Endodermal cell (in vitro differentiated cells): ENCODE measurements around the gene CGB1. TPM values are rescaled to one million over a fixed set of nuclear protein-coding genes. Genes with fewer than 3 reads are reported as not detected.

ENCODE experiments used
- DNase-seq: peaks from one replicate; pipeline ENCODE4 v3.0.0-alpha.2; 2017
- H3K27ac ChIP-seq: 2 replicates; pipeline ENCODE4 v1.5.1; 2013; ENCODE audit warnings: mild to moderate bottlenecking, low read depth, low read length, moderate library complexity
- H3K27me3 ChIP-seq: 2 replicates; pipeline ENCODE4 v1.6.1; 2013; ENCODE audit warnings: mild to moderate bottlenecking, low read length, moderate library complexity; ENCODE audit not compliant: insufficient read depth, control insufficient read depth, poor library complexity, severe bottlenecking
- H3K36me3 ChIP-seq: 2 replicates; pipeline ENCODE4 v1.7.0; 2013; ENCODE audit warnings: mild to moderate bottlenecking, low read length, moderate library complexity; ENCODE audit not compliant: control insufficient read depth, insufficient read depth
- H3K4me1 ChIP-seq: one replicate; pipeline ENCODE4 v1.7.0; 2013; ENCODE audit warnings: low read length; ENCODE audit not compliant: control insufficient read depth, insufficient read depth
- H3K4me3 ChIP-seq: 2 replicates; pipeline ENCODE4 v1.5.1; 2013; ENCODE audit warnings: mild to moderate bottlenecking, low read length, moderate library complexity
- H3K9ac ChIP-seq: 2 replicates; pipeline ENCODE4 v1.6.1; 2013; ENCODE audit warnings: mild to moderate bottlenecking, low read length, moderate library complexity; ENCODE audit not compliant: poor library complexity, severe bottlenecking; ENCODE audit errors: extremely low read depth
- H3K9me3 ChIP-seq: 2 replicates; pipeline ENCODE4 v1.6.1; 2013; ENCODE audit warnings: mild to moderate bottlenecking, low read length, moderate library complexity; ENCODE audit not compliant: control insufficient read depth
- H3K27ac Mint-ChIP-seq: 2 replicates; pipeline ENCODE4 v1.8.0; 2020; ENCODE audit warnings: mixed read lengths
- H3K27me3 Mint-ChIP-seq: 2 replicates; pipeline ENCODE4 v1.8.0; 2021; ENCODE audit warnings: mild to moderate bottlenecking, mixed read lengths; ENCODE audit not compliant: insufficient read depth
- H3K36me3 Mint-ChIP-seq: 2 replicates; pipeline ENCODE4 v1.8.0; 2020; ENCODE audit warnings: low read depth, mixed read lengths
- H3K4me1 Mint-ChIP-seq: 2 replicates; pipeline ENCODE4 v1.8.0; 2020; ENCODE audit warnings: mixed read lengths
- H3K4me3 Mint-ChIP-seq: 2 replicates; pipeline ENCODE4 v1.8.0; 2020; ENCODE audit warnings: mild to moderate bottlenecking, moderate library complexity, mixed read lengths
- H3K9me3 Mint-ChIP-seq: 2 replicates; pipeline ENCODE4 v1.8.0; 2020; ENCODE audit warnings: mild to moderate bottlenecking, mixed read lengths
- CTCF ChIP-seq: fragments of 200-600 bp; sonication (generic); conservative IDR thresholded peaks from 2 replicates; pipeline ENCODE4 v1.5.0; 2021; ENCODE audit warnings: antibody characterized with exemption, mild to moderate bottlenecking
- WGBS, 2 experiments: methylation state at CpG; one replicate each; pipeline versions ENCODE4 v1.1.5 to v1.1.7; 2013; ENCODE audit warnings: missing lambda C conversion rate in 2 of 2, mixed read lengths in 1 of 2; ENCODE audit not compliant: insufficient coverage in 1 of 2, insufficient read length in 1 of 2; 5-methylcytosine and 5-hydroxymethylcytosine counted together
- total RNA-seq, 2 donors: library from RNA; stranded (reverse); fragmentation: NEBNext Ultra II Directional in 1 of 2; extraction: Animal tissue kit (Norgen Biotek cat#: 25700) in 1 of 2; gene quantifications; 2 replicates in 1 of 2; 3 replicates in 1 of 2; pipeline ENCODE4 v1.2.1, GENCODE V29; 2021

The CGB1 gene
- total RNA-seq, 2 donors from 2014 or later: not detected

GRCh38 chr19:49071860-49072547 is 35.3 kb upstream of the CGB1 start:
- peaks cover 2% of the 10 kb centered on the region for H3K36me3 Mint-ChIP-seq
- DNase-seq: peak; percentile 95

GRCh38 chr19:49070416-49070815 is 33.7 kb upstream of the CGB1 start:
- DNase-seq: no peak
- Mint-ChIP-seq H3K36me3 (peaks cover 2% of the 10 kb centered on the region), H3K4me1 (peaks cover 3% of the 10 kb centered on the region), H3K27ac (no peak overlapping the region), H3K9me3 (peaks cover 10% of the 10 kb centered on the region), H3K27me3 (peaks cover 93% of the 10 kb centered on the region), H3K4me3 (no peak overlapping the region)
- Histone ChIP-seq H3K4me1 (no peaks in the 10 kb centered on the region), H3K27ac (no peak overlapping the region), H3K9me3 (no peaks in the 10 kb centered on the region), H3K4me3 (no peak overlapping the region), H3K36me3 (no peaks in the 10 kb centered on the region), H3K27me3 (peaks cover 79% of the 10 kb centered on the region), H3K9ac (no peak overlapping the region)
- WGBS, 2 experiments: 92 to 96% methylated on average over 19 to 21 of the region's 21 CpGs
- TF ChIP-seq CTCF: no peak

More at GRCh38 chr19:49071860-49072547, 35.3 kb upstream of the CGB1 start:
- Histone ChIP-seq H3K9ac (no peak overlapping the region), H3K4me3 (no peak overlapping the region), H3K4me1 (no peaks in the 10 kb centered on the region), H3K27ac (no peak overlapping the region), H3K9me3 (no peaks in the 10 kb centered on the region), H3K27me3 (peaks cover 69% of the 10 kb centered on the region), H3K36me3 (no peaks in the 10 kb centered on the region)
- Mint-ChIP-seq H3K4me3 (peak overlapping the region; percentile 21), H3K9me3 (peaks cover 10% of the 10 kb centered on the region), H3K27me3 (peaks cover 83% of the 10 kb centered on the region), H3K4me1 (no peaks in the 10 kb centered on the region), H3K27ac (no peak overlapping the region)
- TF ChIP-seq CTCF: no peak
- WGBS, 2 experiments: 20 to 25% methylated on average over 43 to 93 of the region's 93 CpGs

- Mint-ChIP-seq H3K9me3 (peaks cover 10% of the 10 kb centered on the region), H3K27ac (no peak overlapping the region), H3K27me3 (peaks cover 89% of the 10 kb centered on the region), H3K4me1 (peaks cover 4% of the 10 kb centered on the region), H3K4me3 (no peak overlapping the region), H3K36me3 (peaks cover 2% of the 10 kb centered on the region)
- H3K4me1 ChIP-seq: no peaks in the 10 kb centered on the region
- H3K4me3 ChIP-seq: no peak overlapping the region
- WGBS, 2 experiments: 86 to 90% methylated on average over 1 to 9 of the region's 9 CpGs
- H3K9me3 ChIP-seq: no peaks in the 10 kb centered on the region
- no peak overlapping the region for H3K9ac ChIP-seq
- TF ChIP-seq CTCF: no peak
- peaks cover 75% of the 10 kb centered on the region for H3K27me3 ChIP-seq
- H3K27ac ChIP-seq: no peak overlapping the region
- H3K36me3 ChIP-seq: no peaks in the 10 kb centered on the region
- DNase-seq: no peak
Observed at GRCh38 chr19:49069026-49069425, 32.3 kb upstream of the CGB1 start.
